GM12864 (cell line): Measurements from ENCODE around the gene UNKL.

Experiments
- DNase-seq: peaks from one replicate; pipeline ENCODE4 v3.0.0-alpha.2; 2011; ENCODE audit warnings: low read depth
- H3K4me3 ChIP-seq: 2 replicates; pipeline ENCODE4 v1.5.1; 2011; ENCODE audit warnings: mild to moderate bottlenecking, low read depth, low read length, control low read depth
- TF ChIP-seq, protein P1 (sequence below): IDR thresholded peaks from 2 replicates; pipeline ENCODE4 v1.5.1; 2011; ENCODE audit warnings: low read depth, mild to moderate bottlenecking, moderate library complexity, low read length, control low read depth, inconsistent platforms; ENCODE audit errors: missing control alignments

UNKL gene

DNA sequence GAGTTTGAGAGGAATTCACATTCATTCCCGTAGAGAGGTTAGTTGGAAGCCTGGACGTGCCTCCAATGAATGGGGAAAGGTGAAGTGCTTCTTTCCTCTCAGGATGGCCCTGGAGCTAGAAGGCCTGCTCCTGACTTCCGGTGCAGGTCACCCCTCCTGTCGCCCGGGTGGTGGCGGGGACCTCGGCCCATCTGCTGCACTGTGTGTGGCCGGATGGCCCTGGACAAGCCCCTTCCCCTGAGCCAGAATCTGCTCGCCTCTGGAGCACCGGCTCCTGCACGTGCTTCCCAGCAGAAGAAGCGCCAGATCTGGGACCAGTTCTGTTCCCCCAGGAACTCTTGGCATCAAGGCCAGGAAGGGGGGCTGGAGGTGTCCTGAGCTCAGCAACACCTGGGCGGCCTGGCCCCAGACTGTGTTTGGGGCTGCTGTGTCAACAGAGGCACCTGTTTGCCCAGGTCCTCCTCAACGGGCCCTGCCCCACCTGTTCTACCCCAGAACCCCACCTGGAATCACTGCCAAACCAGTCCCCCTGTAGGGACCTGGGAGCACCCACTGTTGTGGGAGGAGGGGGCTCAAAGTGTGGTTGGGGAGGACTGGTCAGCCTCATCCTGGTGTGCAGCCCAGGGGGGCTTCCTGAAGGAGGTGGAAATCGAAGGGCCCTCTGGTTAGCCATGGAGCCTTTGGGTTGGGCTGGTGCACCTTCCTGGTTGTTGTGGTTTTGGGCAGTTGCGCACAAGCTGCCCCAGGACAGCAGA, 11.3 kb upstream of the UNKL start:
- no peak for DNase-seq
- TF ChIP-seq, protein P1, sequence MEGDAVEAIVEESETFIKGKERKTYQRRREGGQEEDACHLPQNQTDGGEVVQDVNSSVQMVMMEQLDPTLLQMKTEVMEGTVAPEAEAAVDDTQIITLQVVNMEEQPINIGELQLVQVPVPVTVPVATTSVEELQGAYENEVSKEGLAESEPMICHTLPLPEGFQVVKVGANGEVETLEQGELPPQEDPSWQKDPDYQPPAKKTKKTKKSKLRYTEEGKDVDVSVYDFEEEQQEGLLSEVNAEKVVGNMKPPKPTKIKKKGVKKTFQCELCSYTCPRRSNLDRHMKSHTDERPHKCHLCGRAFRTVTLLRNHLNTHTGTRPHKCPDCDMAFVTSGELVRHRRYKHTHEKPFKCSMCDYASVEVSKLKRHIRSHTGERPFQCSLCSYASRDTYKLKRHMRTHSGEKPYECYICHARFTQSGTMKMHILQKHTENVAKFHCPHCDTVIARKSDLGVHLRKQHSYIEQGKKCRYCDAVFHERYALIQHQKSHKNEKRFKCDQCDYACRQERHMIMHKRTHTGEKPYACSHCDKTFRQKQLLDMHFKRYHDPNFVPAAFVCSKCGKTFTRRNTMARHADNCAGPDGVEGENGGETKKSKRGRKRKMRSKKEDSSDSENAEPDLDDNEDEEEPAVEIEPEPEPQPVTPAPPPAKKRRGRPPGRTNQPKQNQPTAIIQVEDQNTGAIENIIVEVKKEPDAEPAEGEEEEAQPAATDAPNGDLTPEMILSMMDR: no peak
- no peak overlapping the region for H3K4me3 ChIP-seq

GRCh38 chr16:1424028-1424427, 9.5 kb upstream of the UNKL start:
- H3K4me3 ChIP-seq: no peak overlapping the region
- DNase-seq: no peak
- TF ChIP-seq, protein P1: no peak

DNA sequence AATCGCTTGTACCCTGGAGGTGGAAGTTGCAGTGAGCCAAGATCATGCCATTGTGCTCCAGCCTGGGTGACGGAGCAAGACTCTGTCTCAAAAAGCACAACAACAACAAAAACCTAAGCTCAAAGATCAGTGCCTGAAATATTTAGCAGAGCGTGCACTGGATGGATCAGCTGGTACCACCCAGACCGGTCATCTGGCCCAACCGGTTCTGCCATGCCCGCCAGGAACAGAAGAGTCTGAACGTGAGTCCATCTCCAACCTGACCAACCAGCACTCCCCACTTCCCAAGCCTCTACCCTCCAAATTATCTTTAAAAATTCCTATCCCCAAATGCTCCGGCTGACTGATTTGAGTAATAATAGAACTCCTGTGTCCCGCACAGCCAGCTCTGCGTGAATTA, 7.6 kb upstream of the UNKL start:
- DNase-seq: no peak
- no peak overlapping the region for H3K4me3 ChIP-seq
- TF ChIP-seq, protein P1: no peak

DNA sequence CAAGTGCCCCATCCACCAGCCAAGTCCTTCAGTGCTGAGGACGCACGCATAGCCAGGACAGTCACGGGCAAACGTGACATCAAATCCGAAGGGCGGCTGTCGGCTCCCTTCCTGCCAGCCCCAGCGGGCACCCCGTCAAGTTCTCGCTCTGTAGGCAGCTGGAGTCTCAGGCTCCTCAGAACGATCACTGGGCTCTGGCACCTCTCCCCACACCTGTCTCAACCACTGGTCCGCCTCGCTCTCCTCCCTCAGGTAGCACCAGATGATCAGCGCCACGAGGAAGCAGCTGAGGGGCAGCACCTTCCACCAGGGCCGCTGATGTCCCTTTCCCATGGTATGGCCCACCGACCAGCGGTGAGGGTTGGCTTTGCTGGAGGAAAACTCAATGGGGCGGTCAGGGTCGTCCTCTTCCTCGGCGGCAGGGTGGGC, 5.6 kb upstream of the UNKL start:
- TF ChIP-seq, protein P1: no peak
- peak overlapping the region; percentile 99 for H3K4me3 ChIP-seq
- DNase-seq: no peak

- TF ChIP-seq, protein P1: no peak
- DNase-seq: no peak
- no peak overlapping the region for H3K4me3 ChIP-seq
Observed at GRCh38 chr16:1416521-1416941, 2.0 kb upstream of the UNKL start.

DNA sequence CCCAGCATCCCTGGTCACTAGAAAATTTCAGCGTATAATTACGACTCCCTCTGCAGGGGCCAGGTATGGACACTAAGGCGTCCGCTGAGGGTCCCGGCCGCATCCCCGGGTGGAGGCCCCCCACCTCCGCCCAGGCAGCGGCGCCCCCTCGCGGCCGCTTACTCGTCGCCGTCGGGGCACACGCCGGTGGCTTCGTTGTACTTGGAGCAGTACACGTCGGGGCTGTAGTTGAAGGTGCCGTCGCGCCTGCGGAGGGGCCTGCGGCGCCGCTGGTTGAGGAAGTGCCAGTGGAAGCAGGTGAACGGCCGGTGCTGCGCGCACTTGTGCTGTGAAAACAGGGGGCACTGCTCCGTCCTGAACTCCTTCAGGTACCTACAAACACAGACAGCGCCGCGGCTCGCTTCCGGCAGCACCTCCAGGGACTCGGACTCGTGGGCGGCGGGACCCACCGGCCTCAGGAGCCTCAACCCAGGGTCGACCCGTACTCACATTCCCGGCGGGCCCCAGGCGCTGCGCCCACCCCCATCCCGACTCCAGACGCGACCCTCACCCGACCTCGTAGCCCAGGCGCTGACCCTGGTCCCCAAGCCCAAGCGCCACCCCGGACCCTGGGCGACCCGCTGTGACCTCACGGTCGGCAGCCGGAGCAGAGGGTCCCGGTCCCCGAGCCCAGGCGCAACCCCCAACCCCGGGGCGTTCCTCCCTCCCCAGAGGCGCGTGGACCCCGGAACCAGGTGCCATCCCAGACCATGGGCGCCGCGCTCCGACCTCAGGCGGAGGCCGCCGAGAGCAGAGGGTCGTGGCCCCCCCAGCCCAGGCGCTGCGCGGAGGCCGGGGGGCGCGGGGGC, 596 bp downstream of the UNKL start:
- DNase-seq: peak; percentile 26
- peak overlapping the region; percentile 83 for H3K4me3 ChIP-seq
- TF ChIP-seq, protein P1: peak; percentile 66
